Measurements from ENCODE around the gene LHX6. TPM values are rescaled to one million over a fixed set of nuclear protein-coding genes. Genes with fewer than 3 reads are reported as not detected.
A peak's percentile ranks its signal among the peaks of the same experiment; 100 is the strongest.

LHX6 gene
- total and polyA plus RNA-seq, 2 of the 13 experiments (the other 11 are each of a cell fraction or from before 2014, with no cell fraction given) = 1.1 to 1.3 TPM

- ChIA-PET CTCF (ENCODE audit: low intra/inter-chr PET ratio, low total read pairs) (interaction anchor here (1.8 kb wide), 1 partner anchor 140 kb away, joined by 7 read pairs; no protein-coding TSS in a partner anchor), POLR2A (interaction anchor here (1.0 to 2.1 kb wide), 14 partner anchors 11 to 675 kb away, joined by 3 to 16 read pairs (median 4); partner anchors contain the start of genes RABGAP1 and ZBTB26)
- peak overlapping the region; percentile 83 for H3K9ac ChIP-seq (ENCODE audit: insufficient read depth, low read depth, low read length)
- FAIRE-seq (peak; percentile 60), ATAC-seq (peak; percentile 77), DNase-seq (ENCODE audit: low spot score) (peak; percentile 79)
- H4K20me1 ChIP-seq (ENCODE audit: insufficient read depth, low read length) = no peaks in the 10 kb centered on the region
- WGBS (ENCODE audit: low lambda C conversion rate) = 5% methylated on average over 16 of the region's 17 CpGs
- H3K4me1 ChIP-seq (ENCODE audit: insufficient read depth, low read length) = peaks cover 44% of the 10 kb centered on the region
- H3K27ac ChIP-seq (ENCODE audit: extremely low read length, insufficient read depth, low read length) = peak overlapping the region; percentile 84
- H3K9me3 ChIP-seq (ENCODE audit: low read length) = no peaks in the 10 kb centered on the region
- intact Hi-C loops (cut with micrococcal nuclease; ENCODE audit: unreplicated experiment) (loop anchor here (5.0 kb wide), 1 partner anchor 82 kb away; no protein-coding TSS in a partner anchor), in situ Hi-C loops (cut with HindIII; ENCODE audit: extremely low pct_ligation_motif_present, low pct_unique_long_range_greater_than_20kb) (no loop called here)
- peaks cover 46% of the 10 kb centered on the region for H3K79me2 ChIP-seq (ENCODE audit: insufficient read depth, low read length)
- BruUV-seq (replicated peaks) = TSS peak; percentile 77
- H3K4me3 ChIP-seq (replicated peaks in 1 of 3; ENCODE audit: insufficient read depth in 1 of 3, low read depth in 2 of 3, low read length in 3 of 3) = peak overlapping the region; percentile 69 to 83 (median 75)
- H3K27me3 ChIP-seq (ENCODE audit: control insufficient read depth in 1 of 2, insufficient read depth in 2 of 2, low read length in 2 of 2) = no peaks in the 10 kb centered on the region; a peak in 1 of 5 replicates
- H3K36me3 ChIP-seq (replicated peaks in 1 of 2; ENCODE audit: control insufficient read depth in 1 of 2, insufficient read depth in 2 of 2, low read length in 2 of 2) = 0 out of 5 replicates have a peak, but pooled peaks cover 0 to 1% of the 10 kb centered on the region in 2 experiments
- H3K4me2 ChIP-seq (ENCODE audit: low read depth, low read length) = peak overlapping the region; percentile 91
- H2AFZ ChIP-seq (ENCODE audit: low read length) = peak overlapping the region; percentile 70
- TF ChIP-seq HNRNPH1 (optimal IDR thresholded peaks at IDR 0.05; ENCODE audit: low read depth, low read length) (no peak), SKIL (CRISPR knock-in tag; IDR thresholded peaks at IDR 0.05; ENCODE audit: borderline replicate concordance) (no peak), ZNF441 (CRISPR knock-in tag; IDR thresholded peaks at IDR 0.05; ENCODE audit: borderline replicate concordance) (no peak), SNAI1 (CRISPR knock-in tag; IDR thresholded peaks at IDR 0.05; ENCODE audit: borderline replicate concordance) (0 out of 2 replicates have a peak, but pooled peaks have one; percentile 2), KMT2A (CRISPR knock-in tag; IDR thresholded peaks at IDR 0.05) (no peak)
- TF ChIP-seq, protein P1, sequence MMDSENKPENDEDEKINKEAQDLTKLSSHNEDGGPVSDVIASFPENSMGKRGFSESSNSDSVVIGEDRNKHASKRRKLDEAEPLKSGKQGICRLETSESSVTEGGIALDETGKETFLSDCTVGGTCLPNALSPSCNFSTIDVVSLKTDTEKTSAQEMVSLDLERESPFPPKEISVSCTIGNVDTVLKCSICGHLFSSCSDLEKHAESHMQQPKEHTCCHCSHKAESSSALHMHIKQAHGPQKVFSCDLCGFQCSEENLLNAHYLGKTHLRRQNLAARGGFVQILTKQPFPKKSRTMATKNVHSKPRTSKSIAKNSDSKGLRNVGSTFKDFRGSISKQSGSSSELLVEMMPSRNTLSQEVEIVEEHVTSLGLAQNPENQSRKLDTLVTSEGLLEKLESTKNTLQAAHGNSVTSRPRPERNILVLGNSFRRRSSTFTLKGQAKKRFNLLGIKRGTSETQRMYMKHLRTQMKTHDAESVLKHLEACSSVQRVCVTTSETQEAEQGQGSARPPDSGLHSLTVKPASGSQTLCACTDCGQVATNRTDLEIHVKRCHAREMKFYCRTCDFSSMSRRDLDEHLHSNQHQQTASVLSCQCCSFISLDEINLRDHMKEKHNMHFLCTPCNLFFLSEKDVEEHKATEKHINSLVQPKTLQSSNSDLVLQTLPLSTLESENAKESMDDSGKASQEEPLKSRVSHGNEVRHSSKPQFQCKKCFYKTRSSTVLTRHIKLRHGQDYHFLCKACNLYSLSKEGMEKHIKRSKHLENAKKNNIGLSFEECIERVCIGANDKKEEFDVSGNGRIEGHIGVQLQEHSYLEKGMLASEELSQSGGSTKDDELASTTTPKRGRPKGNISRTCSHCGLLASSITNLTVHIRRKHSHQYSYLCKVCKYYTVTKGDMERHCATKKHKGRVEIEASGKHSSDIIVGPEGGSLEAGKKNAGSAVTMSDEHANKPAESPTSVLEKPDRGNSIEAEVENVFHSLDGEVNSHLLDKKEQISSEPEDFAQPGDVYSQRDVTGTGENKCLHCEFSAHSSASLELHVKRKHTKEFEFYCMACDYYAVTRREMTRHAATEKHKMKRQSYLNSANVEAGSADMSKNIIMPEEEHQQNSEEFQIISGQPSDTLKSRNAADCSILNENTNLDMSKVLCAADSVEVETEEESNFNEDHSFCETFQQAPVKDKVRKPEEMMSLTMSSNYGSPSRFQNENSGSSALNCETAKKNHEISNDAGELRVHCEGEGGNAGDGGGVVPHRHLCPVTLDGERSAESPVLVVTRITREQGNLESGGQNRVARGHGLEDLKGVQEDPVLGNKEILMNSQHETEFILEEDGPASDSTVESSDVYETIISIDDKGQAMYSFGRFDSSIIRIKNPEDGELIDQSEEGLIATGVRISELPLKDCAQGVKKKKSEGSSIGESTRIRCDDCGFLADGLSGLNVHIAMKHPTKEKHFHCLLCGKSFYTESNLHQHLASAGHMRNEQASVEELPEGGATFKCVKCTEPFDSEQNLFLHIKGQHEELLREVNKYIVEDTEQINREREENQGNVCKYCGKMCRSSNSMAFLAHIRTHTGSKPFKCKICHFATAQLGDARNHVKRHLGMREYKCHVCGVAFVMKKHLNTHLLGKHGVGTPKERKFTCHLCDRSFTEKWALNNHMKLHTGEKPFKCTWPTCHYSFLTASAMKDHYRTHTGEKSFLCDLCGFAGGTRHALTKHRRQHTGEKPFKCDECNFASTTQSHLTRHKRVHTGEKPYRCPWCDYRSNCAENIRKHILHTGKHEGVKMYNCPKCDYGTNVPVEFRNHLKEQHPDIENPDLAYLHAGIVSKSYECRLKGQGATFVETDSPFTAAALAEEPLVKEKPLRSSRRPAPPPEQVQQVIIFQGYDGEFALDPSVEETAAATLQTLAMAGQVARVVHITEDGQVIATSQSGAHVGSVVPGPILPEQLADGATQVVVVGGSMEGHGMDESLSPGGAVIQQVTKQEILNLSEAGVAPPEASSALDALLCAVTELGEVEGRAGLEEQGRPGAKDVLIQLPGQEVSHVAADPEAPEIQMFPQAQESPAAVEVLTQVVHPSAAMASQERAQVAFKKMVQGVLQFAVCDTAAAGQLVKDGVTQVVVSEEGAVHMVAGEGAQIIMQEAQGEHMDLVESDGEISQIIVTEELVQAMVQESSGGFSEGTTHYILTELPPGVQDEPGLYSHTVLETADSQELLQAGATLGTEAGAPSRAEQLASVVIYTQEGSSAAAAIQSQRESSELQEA (CRISPR knock-in tag; IDR thresholded peaks at IDR 0.05; ENCODE audit: not compliant biosample characterization) = no peak
- TF ChIP-seq, protein P2, sequence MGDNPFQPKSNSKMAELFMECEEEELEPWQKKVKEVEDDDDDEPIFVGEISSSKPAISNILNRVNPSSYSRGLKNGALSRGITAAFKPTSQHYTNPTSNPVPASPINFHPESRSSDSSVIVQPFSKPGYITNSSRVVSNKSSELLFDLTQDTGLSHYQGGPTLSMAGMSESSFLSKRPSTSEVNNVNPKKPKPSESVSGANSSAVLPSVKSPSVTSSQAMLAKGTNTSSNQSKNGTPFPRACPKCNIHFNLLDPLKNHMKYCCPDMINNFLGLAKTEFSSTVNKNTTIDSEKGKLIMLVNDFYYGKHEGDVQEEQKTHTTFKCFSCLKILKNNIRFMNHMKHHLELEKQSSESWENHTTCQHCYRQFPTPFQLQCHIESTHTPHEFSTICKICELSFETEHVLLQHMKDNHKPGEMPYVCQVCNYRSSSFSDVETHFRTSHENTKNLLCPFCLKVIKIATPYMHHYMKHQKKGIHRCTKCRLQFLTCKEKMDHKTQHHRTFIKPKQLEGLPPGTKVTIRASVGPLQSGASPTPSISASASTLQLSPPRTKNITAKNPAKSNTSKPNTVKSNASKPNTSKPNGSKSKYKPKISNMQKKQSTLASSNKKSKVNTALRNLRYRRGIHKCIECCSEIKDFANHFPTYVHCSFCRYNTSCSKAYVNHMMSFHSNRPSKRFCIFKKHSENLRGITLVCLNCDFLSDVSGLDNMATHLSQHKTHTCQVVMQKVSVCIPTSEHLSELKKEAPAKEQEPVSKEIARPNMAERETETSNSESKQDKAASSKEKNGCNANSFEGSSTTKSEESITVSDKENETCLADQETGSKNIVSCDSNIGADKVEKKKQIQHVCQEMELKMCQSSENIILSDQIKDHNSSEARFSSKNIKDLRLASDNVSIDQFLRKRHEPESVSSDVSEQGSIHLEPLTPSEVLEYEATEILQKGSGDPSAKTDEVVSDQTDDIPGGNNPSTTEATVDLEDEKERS (CRISPR knock-in tag; IDR thresholded peaks at IDR 0.05) = no peak
Observed at GRCh38 chr9:122265149-122265915, 36.6 kb upstream of the LHX6 start.

All from HepG2 (cell line).